ENCODE results near the gene REPIN1.

The REPIN1 gene

GRCh38 chr7:150332852-150333635 lies 35.6 kb upstream of the REPIN1 start:
- no peaks in the 10 kb centered on the region for H3K9me3 ChIP-seq (ENCODE audit: insufficient read depth, low read length, severe bottlenecking)
- no peaks in the 10 kb centered on the region for H3K27me3 ChIP-seq (ENCODE audit: insufficient read depth, low read length, poor library complexity)
- no peaks in the 10 kb centered on the region for H3K4me1 ChIP-seq (ENCODE audit: insufficient read depth, low read length)
- H3K9ac ChIP-seq (ENCODE audit: low read depth, low read length), result no peak overlapping the region
- no peak overlapping the region for H3K4me3 ChIP-seq (ENCODE audit: low read depth in 1 of 2, low read length in 2 of 2)
- TF ChIP-seq, protein P1, sequence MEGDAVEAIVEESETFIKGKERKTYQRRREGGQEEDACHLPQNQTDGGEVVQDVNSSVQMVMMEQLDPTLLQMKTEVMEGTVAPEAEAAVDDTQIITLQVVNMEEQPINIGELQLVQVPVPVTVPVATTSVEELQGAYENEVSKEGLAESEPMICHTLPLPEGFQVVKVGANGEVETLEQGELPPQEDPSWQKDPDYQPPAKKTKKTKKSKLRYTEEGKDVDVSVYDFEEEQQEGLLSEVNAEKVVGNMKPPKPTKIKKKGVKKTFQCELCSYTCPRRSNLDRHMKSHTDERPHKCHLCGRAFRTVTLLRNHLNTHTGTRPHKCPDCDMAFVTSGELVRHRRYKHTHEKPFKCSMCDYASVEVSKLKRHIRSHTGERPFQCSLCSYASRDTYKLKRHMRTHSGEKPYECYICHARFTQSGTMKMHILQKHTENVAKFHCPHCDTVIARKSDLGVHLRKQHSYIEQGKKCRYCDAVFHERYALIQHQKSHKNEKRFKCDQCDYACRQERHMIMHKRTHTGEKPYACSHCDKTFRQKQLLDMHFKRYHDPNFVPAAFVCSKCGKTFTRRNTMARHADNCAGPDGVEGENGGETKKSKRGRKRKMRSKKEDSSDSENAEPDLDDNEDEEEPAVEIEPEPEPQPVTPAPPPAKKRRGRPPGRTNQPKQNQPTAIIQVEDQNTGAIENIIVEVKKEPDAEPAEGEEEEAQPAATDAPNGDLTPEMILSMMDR (IDR thresholded peaks at IDR 0.05; ENCODE audit: borderline replicate concordance, extremely low read depth, low read length, poor library complexity, severe bottlenecking), result no peak
- TF ChIP-seq EZH2 (IDR thresholded peaks at IDR 0.05; ENCODE audit: borderline replicate concordance, low read depth, low read length, severe bottlenecking), result no peak
- H3K36me3 ChIP-seq (ENCODE audit: insufficient read depth, low read length), result peaks cover 93% of the 10 kb centered on the region
- no peak for ATAC-seq (ENCODE audit: insufficient read depth, low read depth)
- H3K79me2 ChIP-seq (ENCODE audit: insufficient read depth, low read length), result peaks cover 62% of the 10 kb centered on the region
- peaks cover 67% of the 10 kb centered on the region for H4K20me1 ChIP-seq (ENCODE audit: insufficient read depth, low read length)
- no peak overlapping the region for H2AFZ ChIP-seq (ENCODE audit: low read depth, low read length)
- DNase-seq, result no peak
- no peak overlapping the region for H3K27ac ChIP-seq (ENCODE audit: low read length)
- H3K4me2 ChIP-seq (ENCODE audit: insufficient read depth, low read length), result no peak overlapping the region

DNA sequence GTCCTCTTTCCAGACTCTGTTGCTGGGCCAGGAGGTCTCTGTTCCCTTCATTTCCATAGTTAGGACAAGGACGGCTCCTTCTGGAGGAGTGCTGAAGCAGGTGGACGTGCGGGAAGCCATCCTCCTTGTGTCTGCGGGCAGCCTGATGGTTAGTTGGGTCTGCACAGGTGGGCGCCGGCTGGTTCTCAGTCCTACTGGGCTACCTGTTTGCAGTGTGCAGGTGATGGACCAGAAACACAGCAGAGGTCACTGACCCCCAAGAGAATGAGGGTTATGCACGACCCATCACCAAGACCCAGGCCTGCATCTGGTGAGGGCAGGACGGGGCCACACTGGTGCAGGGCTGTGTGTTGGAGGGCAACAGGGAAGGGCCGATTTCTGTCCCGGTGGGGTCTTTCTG lies 35.0 kb upstream of the REPIN1 start:
- Histone ChIP-seq H3K4me2 (ENCODE audit: insufficient read depth, low read length) (no peak overlapping the region), H3K36me3 (ENCODE audit: insufficient read depth, low read length) (peaks cover 93% of the 10 kb centered on the region), H3K79me2 (ENCODE audit: insufficient read depth, low read length) (peaks cover 56% of the 10 kb centered on the region), H3K9me3 (ENCODE audit: insufficient read depth, low read length, severe bottlenecking) (no peaks in the 10 kb centered on the region), H3K4me3 (ENCODE audit: low read depth in 1 of 2, low read length in 2 of 2) (no peak overlapping the region), H3K4me1 (ENCODE audit: insufficient read depth, low read length) (no peaks in the 10 kb centered on the region), H2AFZ (ENCODE audit: low read depth, low read length) (no peak overlapping the region), H3K27ac (ENCODE audit: low read length) (peak overlapping the region; percentile 22; the same call in 1 of the 2 replicates), H3K27me3 (ENCODE audit: insufficient read depth, low read length, poor library complexity) (no peaks in the 10 kb centered on the region), H4K20me1 (ENCODE audit: insufficient read depth, low read length) (peaks cover 66% of the 10 kb centered on the region), H3K9ac (ENCODE audit: low read depth, low read length) (no peak overlapping the region)
- ATAC-seq (ENCODE audit: insufficient read depth, low read depth) (no peak), DNase-seq (no peak)
- no peak for TF ChIP-seq EZH2 (IDR thresholded peaks at IDR 0.05; ENCODE audit: borderline replicate concordance, low read depth, low read length, severe bottlenecking)
- TF ChIP-seq, protein P1 (IDR thresholded peaks at IDR 0.05; ENCODE audit: borderline replicate concordance, extremely low read depth, low read length, poor library complexity, severe bottlenecking), result no peak

DNA sequence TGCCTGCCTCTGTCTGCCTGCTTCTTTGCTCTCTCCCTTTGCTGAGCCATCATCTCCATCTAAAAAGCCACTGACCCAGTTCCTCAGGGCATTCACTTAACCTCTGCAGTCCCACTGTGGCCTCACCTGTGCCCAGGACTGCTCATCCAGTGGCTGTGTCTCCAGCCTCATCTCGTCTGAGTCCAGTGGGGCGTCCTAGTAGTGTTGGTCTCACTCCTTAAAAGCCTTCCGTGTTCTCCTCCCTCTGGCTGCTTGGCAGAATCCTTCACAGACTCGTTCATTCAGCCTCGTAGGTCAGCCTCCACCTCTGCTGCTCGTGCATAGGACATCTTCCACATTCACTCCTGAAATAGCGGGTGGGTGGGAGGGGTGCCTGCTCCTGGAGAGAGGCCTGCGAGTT lies 34.5 kb upstream of the REPIN1 start:
- Histone ChIP-seq H3K36me3 (ENCODE audit: insufficient read depth, low read length) (peaks cover 93% of the 10 kb centered on the region), H3K9me3 (ENCODE audit: insufficient read depth, low read length, severe bottlenecking) (no peaks in the 10 kb centered on the region), H3K27ac (ENCODE audit: low read length) (peak overlapping the region; percentile 22; the same call in 1 of the 2 replicates), H3K9ac (ENCODE audit: low read depth, low read length) (no peak overlapping the region), H3K4me1 (ENCODE audit: insufficient read depth, low read length) (no peaks in the 10 kb centered on the region), H3K79me2 (ENCODE audit: insufficient read depth, low read length) (peaks cover 51% of the 10 kb centered on the region), H3K4me3 (ENCODE audit: low read depth in 1 of 2, low read length in 2 of 2) (no peak overlapping the region), H4K20me1 (ENCODE audit: insufficient read depth, low read length) (peaks cover 66% of the 10 kb centered on the region), H3K4me2 (ENCODE audit: insufficient read depth, low read length) (no peak overlapping the region), H3K27me3 (ENCODE audit: insufficient read depth, low read length, poor library complexity) (no peaks in the 10 kb centered on the region), H2AFZ (ENCODE audit: low read depth, low read length) (no peak overlapping the region)
- DNase-seq, result no peak
- no peak for ATAC-seq (ENCODE audit: insufficient read depth, low read depth)
- TF ChIP-seq, protein P1 (IDR thresholded peaks at IDR 0.05; ENCODE audit: borderline replicate concordance, extremely low read depth, low read length, poor library complexity, severe bottlenecking), result no peak
- no peak for TF ChIP-seq EZH2 (IDR thresholded peaks at IDR 0.05; ENCODE audit: borderline replicate concordance, low read depth, low read length, severe bottlenecking)

Measured in DND-41 (cell line).